H1 (cell line): ENCODE measurements around the gene GALNTL6. TPM values are rescaled to one million over a fixed set of nuclear protein-coding genes. Genes with fewer than 3 reads are reported as not detected.

Source experiments
- CTCF ChIA-PET: fragments of 300-600 bp; sonication (Branson Sonifier 250); formaldehyde crosslinking; loops from one replicate; lab custom pipeline; 2021; ENCODE audit not compliant: partially characterized antibody; lab: Charles Lee
- POLR2A ChIA-PET: fragments of 300-600 bp; sonication (Branson Sonifier 250); formaldehyde crosslinking; loops from one replicate; lab custom pipeline; 2021; ENCODE audit warnings: inconsistent platforms; ENCODE audit not compliant: partially characterized antibody; lab: Charles Lee
- DNase-seq, 2 experiments: peaks; one replicate each; pipeline versions ENCODE4 v3.0.0 to v3.0.0-alpha.2; 2010 to 2022; ENCODE audit warnings: low spot score in 2 of 2, low read depth in 1 of 2, mixed read lengths in 1 of 2
- FAIRE-seq: peaks from 2 replicates; lab custom pipeline; 2011; peaks lifted over from hg19 to GRCh38; lab: Jason Lieb, UNC
- H2AFZ ChIP-seq: 2 replicates; pipeline ENCODE4 v1.8.1; 2012; ENCODE audit warnings: low read length, inconsistent platforms
- H2AK5ac ChIP-seq: 2 replicates; pipeline ENCODE4 v1.6.1; 2013; ENCODE audit warnings: low read depth, low read length
- H2BK120ac ChIP-seq: replicated peaks from 2 replicates; pipeline ENCODE3; 2013; ENCODE audit warnings: low read depth, low read length, inconsistent platforms
- H2BK12ac ChIP-seq: 2 replicates; pipeline ENCODE4 v1.6.1; 2013; ENCODE audit warnings: low read depth, low read length
- H2BK15ac ChIP-seq: 2 replicates; pipeline ENCODE4 v1.6.1; 2013; ENCODE audit warnings: low read length
- H2BK20ac ChIP-seq: 2 replicates; pipeline ENCODE4 v1.6.1; 2013; ENCODE audit warnings: low read length
- H2BK5ac ChIP-seq: 2 replicates; pipeline ENCODE4 v1.6.1; 2013; ENCODE audit warnings: low read depth, low read length
- H3K14ac ChIP-seq: 2 replicates; pipeline ENCODE4 v1.6.1; 2013; ENCODE audit warnings: inconsistent platforms; ENCODE audit not compliant: insufficient read length
- H3K18ac ChIP-seq: 2 replicates; pipeline ENCODE4 v1.6.1; 2013; ENCODE audit warnings: low read length; ENCODE audit errors: extremely low read depth
- H3K23ac ChIP-seq: 2 replicates; pipeline ENCODE4 v1.6.1; 2013; ENCODE audit warnings: inconsistent platforms; ENCODE audit not compliant: insufficient read length
- H3K23me2 ChIP-seq: 2 replicates; pipeline ENCODE4 v1.6.1; 2013; ENCODE audit warnings: low read depth, low read length
- H3K27ac ChIP-seq: 2 replicates; pipeline ENCODE4 v1.6.1; 2011; ENCODE audit warnings: low read depth, low read length, inconsistent platforms
- H3K27me3 ChIP-seq, 4 experiments: replicated peaks in 1 of 4; 1 replicate in 1 of 4; 2 replicates in 3 of 4; pipeline versions ENCODE4 v1.6.1 to v1.8.1; 2011 to 2013; ENCODE audit warnings: low read length in 3 of 4, mild to moderate bottlenecking in 3 of 4, inconsistent platforms in 2 of 4, mixed read lengths in 2 of 4, moderate library complexity in 1 of 4; ENCODE audit not compliant: control insufficient read depth in 3 of 4, insufficient read depth in 3 of 4; ENCODE audit errors: extremely low read depth in 1 of 4
- H3K36me3 ChIP-seq, 4 experiments: 2 replicates each; pipeline versions ENCODE4 v1.6.1 to v1.8.1; 2011 to 2013; ENCODE audit warnings: mild to moderate bottlenecking in 4 of 4, low read length in 3 of 4, moderate library complexity in 2 of 4, control low read depth in 1 of 4, inconsistent platforms in 1 of 4; ENCODE audit not compliant: insufficient read depth in 4 of 4, control insufficient read depth in 2 of 4
- H3K4ac ChIP-seq: replicated peaks from 2 replicates; pipeline ENCODE3; 2013; ENCODE audit warnings: low read length, low read depth, mixed read lengths, inconsistent platforms; ENCODE audit not compliant: insufficient read length
- H3K4me1 ChIP-seq, 4 experiments: replicated peaks in 1 of 4; 1 replicate in 1 of 4; 2 replicates in 3 of 4; pipeline versions ENCODE4 v1.6.1 to v1.8.1; 2011 to 2013; ENCODE audit warnings: low read length in 3 of 4, inconsistent platforms in 2 of 4, mixed read lengths in 1 of 4; ENCODE audit not compliant: insufficient read depth in 4 of 4, control insufficient read depth in 3 of 4
- H3K4me2 ChIP-seq, 2 experiments: 2 replicates each; pipeline versions ENCODE4 v1.6.1 to v1.8.1; 2011 to 2013; ENCODE audit warnings: low read depth in 2 of 2, low read length in 2 of 2, control low read depth in 1 of 2, inconsistent platforms in 1 of 2, mild to moderate bottlenecking in 1 of 2; ENCODE audit not compliant: insufficient read depth in 1 of 2
- H3K4me3 ChIP-seq, 4 experiments: fragments of 200-600, 300-600 bp in 1 of 4; sonication (generic), shearing (Covaris generic), sonication (Bioruptor Twin) in 1 of 4; 2 replicates each; pipeline versions ENCODE4 v1.5.1 to v1.8.1; 2011 to 2016; ENCODE audit warnings: low read length in 4 of 4, low read depth in 3 of 4, control low read depth in 2 of 4, inconsistent platforms in 2 of 4, mild to moderate bottlenecking in 2 of 4, mixed read lengths in 1 of 4, moderate library complexity in 1 of 4; ENCODE audit not compliant: insufficient read depth in 2 of 4; ENCODE audit errors: extremely low read depth in 1 of 4
- H3K56ac ChIP-seq: replicated peaks from 2 replicates; pipeline ENCODE3; 2013; ENCODE audit warnings: low read depth, mild to moderate bottlenecking, mixed read lengths, low read length, inconsistent platforms; ENCODE audit not compliant: insufficient read length
- H3K79me1 ChIP-seq: 2 replicates; pipeline ENCODE4 v1.6.1; 2013; ENCODE audit warnings: low read depth, low read length, control low read depth
- H3K79me2 ChIP-seq, 2 experiments: 2 replicates each; pipeline versions ENCODE4 v1.6.1 to v1.8.1; 2012 to 2013; ENCODE audit warnings: low read length in 2 of 2, mild to moderate bottlenecking in 2 of 2, inconsistent platforms in 1 of 2; ENCODE audit not compliant: insufficient read depth in 2 of 2, control insufficient read depth in 1 of 2
- H3K9ac ChIP-seq, 4 experiments: replicated peaks in 1 of 4; 1 replicate in 1 of 4; 2 replicates in 3 of 4; pipeline versions ENCODE4 v1.6.1 to v1.8.1; 2011 to 2013; ENCODE audit warnings: low read depth in 3 of 4, low read length in 3 of 4, control low read depth in 2 of 4, mild to moderate bottlenecking in 2 of 4, moderate library complexity in 2 of 4, inconsistent platforms in 1 of 4; ENCODE audit errors: extremely low read depth in 1 of 4
- H3K9me3 ChIP-seq, 2 experiments: 2 replicates each; pipeline versions ENCODE4 v1.6.1 to v1.8.1; 2012 to 2013; ENCODE audit warnings: mild to moderate bottlenecking in 2 of 2, moderate library complexity in 2 of 2, control low read depth in 1 of 2, inconsistent platforms in 1 of 2, low read depth in 1 of 2, low read length in 1 of 2, mixed read lengths in 1 of 2; ENCODE audit not compliant: insufficient read depth in 2 of 2
- H4K20me1 ChIP-seq, 2 experiments: replicated peaks in 1 of 2; 2 replicates each; pipeline versions ENCODE3 to v1.8.1; 2011 to 2013; ENCODE audit warnings: inconsistent platforms in 2 of 2, low read length in 2 of 2, mild to moderate bottlenecking in 1 of 2; ENCODE audit not compliant: insufficient read depth in 2 of 2, control insufficient read depth in 1 of 2
- H4K5ac ChIP-seq: 2 replicates; pipeline ENCODE4 v1.6.1; 2013; ENCODE audit warnings: low read length, low read depth, mixed read lengths, inconsistent platforms; ENCODE audit not compliant: insufficient read length
- H4K8ac ChIP-seq: 2 replicates; pipeline ENCODE4 v1.8.0; 2013; ENCODE audit warnings: mild to moderate bottlenecking, moderate library complexity, low read length, inconsistent platforms; ENCODE audit not compliant: insufficient read depth; ENCODE audit errors: extremely low read depth
- H4K91ac ChIP-seq: replicated peaks from 2 replicates; pipeline ENCODE3; 2013; ENCODE audit warnings: low read length, mixed read lengths, inconsistent platforms; ENCODE audit not compliant: insufficient read length
- CBX5 ChIP-seq: fragments of 300-800, 300-1000 bp; sonication (generic); IDR thresholded peaks from 2 replicates; pipeline ENCODE4 v1.7.1; 2016; ENCODE audit warnings: antibody characterized with exemption, low read length, low read depth
- CBX8 ChIP-seq: fragments of 300-800, 300-1000 bp; sonication (generic); IDR thresholded peaks from 2 replicates; pipeline ENCODE4 v1.7.1; 2016; ENCODE audit warnings: low read depth, low read length, borderline replicate concordance
- CEBPB ChIP-seq: IDR thresholded peaks from 2 replicates; pipeline ENCODE4 v1.6.1; 2012; ENCODE audit warnings: low read depth, low read length
- NRF1 ChIP-seq: IDR thresholded peaks from 2 replicates; pipeline ENCODE4 v1.6.1; 2011; ENCODE audit warnings: mild to moderate bottlenecking, low read depth, low read length, improper control_type of control experiment
- PHF8 ChIP-seq: fragments of 200-600 bp; sonication (generic); conservative IDR thresholded peaks from 2 replicates; pipeline ENCODE4 v1.7.1; 2012; ENCODE audit warnings: low read depth, mild to moderate bottlenecking, inconsistent platforms, low read length, moderate library complexity
- POU5F1 ChIP-seq: IDR thresholded peaks from 2 replicates; pipeline ENCODE4 v1.6.1; 2011; ENCODE audit warnings: low read depth, mild to moderate bottlenecking, low read length, moderate library complexity
- RXRA ChIP-seq: IDR thresholded peaks from 2 replicates; pipeline ENCODE4 v1.6.1; 2011; ENCODE audit warnings: low read depth, mild to moderate bottlenecking, low read length, moderate library complexity; ENCODE audit not compliant: insufficient read depth
- SAP30 ChIP-seq: fragments of 300-600 bp; sonication (generic); IDR thresholded peaks from 2 replicates; pipeline ENCODE4 v1.7.1; 2012; ENCODE audit warnings: low read length, moderate library complexity, mild to moderate bottlenecking, inconsistent platforms; ENCODE audit not compliant: insufficient read depth, insufficient replicate concordance
- SUZ12 ChIP-seq: fragments of 200-600 bp; sonication (generic); IDR thresholded peaks from 2 replicates; pipeline ENCODE4 v1.6.1; 2012; ENCODE audit warnings: mild to moderate bottlenecking, inconsistent platforms, low read length, moderate library complexity, mixed read lengths
- TAF7 ChIP-seq: optimal IDR thresholded peaks from 2 replicates; pipeline ENCODE3; 2011; ENCODE audit warnings: low read depth, mild to moderate bottlenecking, inconsistent platforms, low read length, moderate library complexity, borderline replicate concordance
- ZNF274 ChIP-seq: IDR thresholded peaks from 2 replicates; pipeline ENCODE4 v1.7.0; 2012; ENCODE audit warnings: low read length, borderline replicate concordance; ENCODE audit errors: extremely low read depth
- WGBS, 2 experiments: shearing (Covaris generic) in 1 of 2; methylation state at CpG; one replicate each; pipeline versions ENCODE4 v1.1.6 to v1.1.7; 2013 to 2015; ENCODE audit warnings: low lambda C conversion rate in 2 of 2, mixed read lengths in 2 of 2, inconsistent platforms in 1 of 2, low coverage in 1 of 2, missing lambda C conversion rate in 1 of 2; ENCODE audit not compliant: insufficient replicate concordance in 2 of 2, insufficient coverage in 1 of 2, insufficient read length in 1 of 2; ENCODE audit errors: extremely low coverage in 1 of 2, missing lambda C conversion rate in 1 of 2; 5-methylcytosine and 5-hydroxymethylcytosine counted together
- polyA plus RNA-seq, 7 experiments: library from polyadenylated mRNA; depleted of rRNA in 3 of 7; stranded (reverse) in 5 of 7; unstranded in 2 of 7; fragments of >200 nt in 5 of 7; fragments of 200-250 nt in 2 of 7; gene quantifications; 1 replicate in 5 of 7; 2 replicates in 1 of 7; 4 replicates in 1 of 7; pipeline versions ENCODE4 v1.2.1 to v1.2.3, GENCODE V29; 2011 to 2013; ENCODE audit warnings: missing spikeins in 2 of 7, mixed read lengths in 2 of 7
- total RNA-seq: library from RNA; stranded (reverse); fragmentation: NEBNext Ultra II Directional; extraction: Animal tissue kit (Norgen Biotek cat#: 25700); gene quantifications from 2 replicates; pipeline ENCODE4 v1.2.1, GENCODE V29; 2021

Gene GALNTL6
- total and polyA plus RNA-seq, 2 of the 8 experiments (the other 6 are each of a cell fraction or from before 2014, with no cell fraction given) = 0.03 to 0.32 TPM

- Histone ChIP-seq H4K91ac (no peak overlapping the region), H3K23me2 (no peaks in the 10 kb centered on the region), H3K36me3 (no peaks in the 10 kb centered on the region), H2BK20ac (no peak overlapping the region), H3K23ac (no peak overlapping the region), H3K56ac (no peak overlapping the region), H4K8ac (no peak overlapping the region), H3K9ac (no peak overlapping the region), H2BK120ac (no peak overlapping the region), H3K4me1 (no peaks in the 10 kb centered on the region), H2AFZ (no peak overlapping the region), H2BK15ac (no peak overlapping the region), H3K27ac (no peak overlapping the region), H3K4me3 (no peak overlapping the region), H3K9me3 (0 out of 4 replicates have a peak, but pooled peaks cover 0 to 2% of the 10 kb centered on the region in 2 experiments), H3K18ac (no peak overlapping the region), H4K20me1 (no peaks in the 10 kb centered on the region), H2BK5ac (no peak overlapping the region), H4K5ac (no peak overlapping the region), H2BK12ac (no peak overlapping the region), H3K14ac (no peak overlapping the region), H3K4ac (no peak overlapping the region), H3K27me3 (no peaks in the 10 kb centered on the region), H3K4me2 (no peak overlapping the region), H3K79me2 (no peaks in the 10 kb centered on the region), H3K79me1 (no peaks in the 10 kb centered on the region), H2AK5ac (no peak overlapping the region)
- ChIA-PET POLR2A (no interaction called here), CTCF (interaction anchor here (1.2 to 1.5 kb wide), 3 partner anchors 35 to 87 kb away, joined by 3 to 5 read pairs (median 4); no protein-coding TSS in a partner anchor)
- 94% methylated on average over 4 of the region's 4 CpGs; no CpG with 5 or more reads in 1 of the 2 experiments for WGBS, 2 experiments
- FAIRE-seq = no peak
- DNase-seq = no peak
- no peak for TF ChIP-seq POU5F1
- TF ChIP-seq CEBPB = no peak
- TF ChIP-seq RXRA = no peak
- TF ChIP-seq ZNF274 = no peak
- no peak for TF ChIP-seq CBX8
- no peak for TF ChIP-seq NRF1
- no peak for TF ChIP-seq TAF7
- TF ChIP-seq PHF8 = no peak
- no peak for TF ChIP-seq SAP30
- no peak for TF ChIP-seq CBX5
- no peak for TF ChIP-seq SUZ12
These were observed 1165.6 kb downstream of the GALNTL6 start for GRCh38 chr4:172978848-172979247.
